LNCAP (cell line): ENCODE results near the gene HTR7.
A peak's percentile ranks its signal among the peaks of the same experiment; 100 is the strongest.

Source experiments
- TF ChIP-seq, protein P1 (sequence below): fragments of 450-650 bp; IDR thresholded peaks from 2 replicates; pipeline ENCODE4 v1.5.1; 2017; ENCODE audit warnings: mild to moderate bottlenecking

The HTR7 gene

DNA sequence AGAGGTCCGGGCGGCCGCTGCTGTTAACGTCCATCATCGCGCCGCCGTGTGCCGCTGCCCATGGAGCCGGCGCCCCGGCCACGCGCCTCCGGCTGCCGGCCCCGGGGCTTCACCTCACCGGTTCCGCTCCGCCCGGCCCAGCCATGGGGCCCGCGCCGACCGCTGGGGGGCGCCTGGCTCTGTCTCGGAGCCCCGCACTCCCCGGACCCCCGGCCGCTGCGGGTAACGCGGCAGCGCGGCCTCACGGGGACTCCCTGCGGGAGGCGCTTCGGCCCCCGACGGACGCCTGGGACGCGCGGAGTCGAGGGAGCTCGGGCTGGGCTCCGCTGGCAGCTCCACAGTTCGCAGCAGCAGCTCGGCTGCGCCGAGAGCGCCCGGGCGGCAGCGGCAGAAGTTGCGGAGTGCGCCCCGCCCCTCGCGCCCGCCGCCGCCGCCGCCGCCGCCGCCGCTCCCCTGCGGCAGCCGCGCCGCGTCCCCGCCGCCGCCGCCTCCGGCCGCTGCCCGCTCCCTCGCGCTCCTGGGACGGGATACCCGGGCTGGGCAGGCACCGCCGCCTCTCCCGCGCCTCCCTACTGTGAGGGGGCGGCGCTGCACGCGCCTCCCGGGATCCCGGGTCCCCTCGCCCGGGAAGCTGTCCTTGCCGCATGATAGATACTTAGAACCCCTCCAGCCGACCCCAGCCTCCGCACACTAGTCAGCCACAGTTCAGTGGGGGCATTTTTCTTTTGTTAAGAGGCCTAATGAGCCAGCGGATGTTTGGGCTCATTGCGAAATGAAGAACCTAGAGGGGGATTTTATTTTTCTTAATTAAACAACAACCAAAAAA lies at the start of gene HTR7:
Gene HTR7, minus strand, starts transcription at position 405 of the 826 bp plus-strand sequence. Its CDS starts 368 bp downstream, at position 37.
- TF ChIP-seq, protein P1, sequence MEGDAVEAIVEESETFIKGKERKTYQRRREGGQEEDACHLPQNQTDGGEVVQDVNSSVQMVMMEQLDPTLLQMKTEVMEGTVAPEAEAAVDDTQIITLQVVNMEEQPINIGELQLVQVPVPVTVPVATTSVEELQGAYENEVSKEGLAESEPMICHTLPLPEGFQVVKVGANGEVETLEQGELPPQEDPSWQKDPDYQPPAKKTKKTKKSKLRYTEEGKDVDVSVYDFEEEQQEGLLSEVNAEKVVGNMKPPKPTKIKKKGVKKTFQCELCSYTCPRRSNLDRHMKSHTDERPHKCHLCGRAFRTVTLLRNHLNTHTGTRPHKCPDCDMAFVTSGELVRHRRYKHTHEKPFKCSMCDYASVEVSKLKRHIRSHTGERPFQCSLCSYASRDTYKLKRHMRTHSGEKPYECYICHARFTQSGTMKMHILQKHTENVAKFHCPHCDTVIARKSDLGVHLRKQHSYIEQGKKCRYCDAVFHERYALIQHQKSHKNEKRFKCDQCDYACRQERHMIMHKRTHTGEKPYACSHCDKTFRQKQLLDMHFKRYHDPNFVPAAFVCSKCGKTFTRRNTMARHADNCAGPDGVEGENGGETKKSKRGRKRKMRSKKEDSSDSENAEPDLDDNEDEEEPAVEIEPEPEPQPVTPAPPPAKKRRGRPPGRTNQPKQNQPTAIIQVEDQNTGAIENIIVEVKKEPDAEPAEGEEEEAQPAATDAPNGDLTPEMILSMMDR, result peak; percentile 79

DNA sequence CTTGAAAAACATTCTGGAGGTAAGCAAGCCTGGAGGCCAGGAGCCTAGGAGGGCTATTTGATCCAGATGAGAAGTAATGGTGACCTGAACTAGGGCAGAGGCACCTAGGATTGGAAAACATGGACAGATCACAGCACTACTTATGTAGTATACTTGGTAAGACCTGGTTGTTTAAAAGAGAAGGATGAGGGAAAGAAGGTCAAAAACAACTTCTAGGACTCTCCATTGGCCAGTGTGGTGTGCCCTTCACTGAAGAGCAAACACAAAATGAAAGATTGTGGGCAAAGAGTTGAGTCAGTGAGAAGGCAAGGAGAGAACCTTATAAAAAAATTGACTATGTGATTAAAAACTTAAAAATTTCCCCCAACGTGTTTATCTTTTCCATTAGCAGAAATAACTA lies 48.8 kb upstream of the HTR7 start:
- TF ChIP-seq, protein P1, result no peak

DNA sequence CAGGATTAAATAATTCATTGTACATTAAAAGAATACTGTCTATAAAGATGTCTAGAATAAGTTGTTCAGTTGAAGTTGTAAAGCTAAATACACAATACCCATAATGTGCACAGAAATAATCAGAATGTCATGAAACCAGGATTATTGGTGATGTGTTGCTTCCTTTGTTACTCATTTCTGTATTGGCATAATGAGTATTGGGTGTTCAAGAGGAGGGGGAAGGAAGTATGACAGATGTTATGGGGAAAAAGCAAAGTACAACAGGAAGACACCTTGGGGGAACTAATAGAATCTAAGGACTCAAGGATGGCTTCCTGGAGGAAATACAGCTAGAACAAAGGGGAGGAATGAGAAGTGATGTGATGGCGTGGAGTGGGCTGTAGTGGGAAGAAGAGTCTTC lies 48.1 kb upstream of the HTR7 start:
- TF ChIP-seq, protein P1, result no peak

DNA sequence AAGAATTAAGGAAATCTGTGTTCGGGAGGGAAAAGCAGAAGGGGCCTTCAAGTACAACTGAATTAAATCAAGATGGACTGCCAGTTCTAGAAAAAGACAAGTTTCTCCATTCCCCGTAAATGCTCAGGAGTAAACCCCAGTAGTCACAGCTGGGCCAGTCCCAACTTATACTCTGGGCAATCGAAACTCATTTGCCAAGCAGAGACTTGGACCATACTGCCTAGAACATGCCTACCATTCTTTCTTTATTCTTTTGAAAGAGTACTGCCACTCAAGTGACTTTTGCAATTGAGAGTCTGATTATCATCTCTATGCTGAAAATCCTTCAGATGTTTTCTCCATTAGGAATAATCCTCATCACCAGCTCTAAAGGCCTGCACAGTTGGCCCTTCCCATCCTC lies 35.4 kb upstream of the HTR7 start:
- TF ChIP-seq, protein P1, result no peak

DNA sequence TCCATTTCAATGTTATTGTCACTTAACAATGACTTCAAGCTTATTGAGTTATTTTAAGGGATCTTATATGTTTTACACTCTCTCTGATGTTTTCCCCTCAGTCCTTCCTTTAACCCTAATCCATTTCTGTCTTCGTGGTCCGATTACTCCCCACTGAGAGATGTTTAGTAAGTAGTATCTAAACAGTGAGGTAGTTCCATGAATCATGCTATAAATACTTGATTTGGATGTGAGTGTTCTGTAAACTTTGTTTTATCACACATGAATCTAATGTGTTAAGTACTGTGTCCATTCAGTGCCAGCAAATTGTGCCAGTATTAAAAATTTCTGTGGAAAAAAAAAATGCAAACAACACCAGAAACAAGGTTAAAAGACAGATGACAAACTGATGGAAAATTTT lies 32.5 kb upstream of the HTR7 start:
- TF ChIP-seq, protein P1, result no peak

DNA sequence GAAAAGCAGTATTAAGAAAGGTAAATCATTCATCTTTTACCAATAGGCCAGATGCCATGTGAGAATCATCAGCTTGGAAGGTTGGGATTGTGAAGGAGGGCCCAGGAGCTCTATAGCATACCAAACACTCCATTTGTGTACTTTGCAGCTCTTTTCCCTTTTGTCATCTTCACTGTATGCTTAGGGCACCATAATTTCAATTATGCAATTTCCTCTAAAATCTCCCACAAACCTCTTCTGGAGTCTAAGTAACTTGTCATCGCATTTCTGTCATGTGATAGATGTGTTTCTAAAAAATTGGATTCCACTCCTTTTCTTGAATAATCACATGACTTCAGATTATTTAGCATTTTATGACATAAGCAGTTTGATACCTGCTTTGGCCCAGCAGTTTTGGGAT lies 31.8 kb upstream of the HTR7 start:
- TF ChIP-seq, protein P1, result no peak

DNA sequence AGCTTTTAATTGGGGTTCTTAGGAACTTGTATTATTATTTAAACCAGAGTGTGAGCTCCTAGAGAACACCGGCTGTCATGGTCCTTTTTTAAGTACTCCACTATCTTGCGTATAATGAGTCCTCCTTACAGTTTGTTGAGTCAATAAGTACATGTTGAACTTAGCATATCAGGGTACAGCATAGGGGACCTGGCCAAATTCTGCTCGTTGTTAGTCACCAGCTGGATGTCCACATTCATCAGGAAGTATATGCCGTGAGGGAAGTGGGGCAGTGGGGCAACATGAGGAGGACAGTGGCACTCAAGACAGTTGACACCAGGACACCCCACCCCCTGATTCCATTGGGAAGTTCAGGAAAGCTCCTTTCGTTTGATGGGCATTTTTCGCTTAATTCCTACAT lies 30.5 kb upstream of the HTR7 start:
- TF ChIP-seq, protein P1, result no peak
